Measurements from ENCODE around the gene ZNF628.

- TF ChIP-seq GATA2 (IDR thresholded peaks at IDR 0.05; ENCODE audit: low read depth, low read length) (no peak), GATA3 (IDR thresholded peaks at IDR 0.05; ENCODE audit: low read depth, low read length) (no peak)
Measured at GRCh38 chr19:55508120-55508519, 31.7 kb downstream of the ZNF628 start.
